ENCODE results near the gene DYRK4. TPM values are rescaled to one million over a fixed set of nuclear protein-coding genes. Genes with fewer than 3 reads are reported as not detected.

Gene DYRK4
- total and polyA plus RNA-seq, 5 donors from 2014 or later: 11.4 to 43.1 (median 36.9) TPM

- DNase-seq (no peak), ATAC-seq (ENCODE audit: low read depth in 2 of 2) (no peak)
- peaks cover 43% of the 10 kb centered on the region for H3K36me3 ChIP-seq (ENCODE audit: control insufficient read depth, insufficient read depth, low read length)
- H3K4me1 ChIP-seq (ENCODE audit: control insufficient read depth, insufficient read depth, low read length, poor library complexity, severe bottlenecking): peaks cover 15% of the 10 kb centered on the region
- Mint-ChIP-seq H3K4me3 (peak overlapping the region in 1 of 4 donors; percentile 62), H3K4me1 (peaks cover 25 to 58% (median 42%) of the 10 kb centered on the region in 4 donors), H3K27ac (no peak overlapping the region), H3K9me3 (peaks cover 0 to 1% (median 0%) of the 10 kb centered on the region in 7 donors), H3K27me3 (peaks cover 7% of the 10 kb centered on the region), H3K36me3 (peaks cover 29% of the 10 kb centered on the region)
- H3K27me3 ChIP-seq (ENCODE audit: control insufficient read depth, insufficient read depth, low read length): no peaks in the 10 kb centered on the region
- H3K9me3 ChIP-seq (ENCODE audit: control insufficient read depth in 2 of 2, low read length in 2 of 2): no peaks in the 10 kb centered on the region
- H3K27ac ChIP-seq (ENCODE audit: insufficient read depth, low read length, poor library complexity, severe bottlenecking): no peak overlapping the region
- no peak overlapping the region for H3K4me3 ChIP-seq (ENCODE audit: low read depth, low read length)
Measured at GRCh38 chr12:4653691-4654090, 91.7 kb downstream of the DYRK4 start.

Other genes starting within 250 kb of the DYRK4 start
- gene TIGAR, start 241.0 kb upstream of the DYRK4 start, total RNA-seq: 13.3 TPM
- gene TIGAR, start 241.0 kb upstream of the DYRK4 start, polyA plus RNA-seq: 1 to 10 TPM; 2.1 to 7.1 (median 5.6) TPM
- not detected for gene FGF23, start 182.5 kb upstream of the DYRK4 start, total RNA-seq
- gene FGF23, start 182.5 kb upstream of the DYRK4 start, polyA plus RNA-seq: not detected
- not detected for gene FGF6, start 116.4 kb upstream of the DYRK4 start, total RNA-seq
- gene FGF6, start 116.4 kb upstream of the DYRK4 start, polyA plus RNA-seq: not detected
- gene RAD51AP1, start 23.3 kb upstream of the DYRK4 start, total RNA-seq: 1.9 TPM
- 1 to 10 TPM; 1.1 to 5.7 (median 3.2) TPM for gene RAD51AP1, start 23.3 kb upstream of the DYRK4 start, polyA plus RNA-seq
- gene AKAP3, start 86.8 kb downstream of the DYRK4 start, total RNA-seq: 1.5 TPM
- 1 to 10 TPM in 2 of 4 donors, under 1 TPM in 2; 0.78 to 1.8 (median 1.3) TPM for gene AKAP3, start 86.8 kb downstream of the DYRK4 start, polyA plus RNA-seq
- 61.1 TPM for gene NDUFA9, start 86.9 kb downstream of the DYRK4 start, total RNA-seq
- 100 to 1,000 TPM; 127 to 204 (median 187) TPM for gene NDUFA9, start 86.9 kb downstream of the DYRK4 start, polyA plus RNA-seq
- 7.3 TPM for gene GALNT8, start 158.2 kb downstream of the DYRK4 start, total RNA-seq
- 1 to 10 TPM; 2.0 to 4.3 (median 3.3) TPM for gene GALNT8, start 158.2 kb downstream of the DYRK4 start, polyA plus RNA-seq